K562 (cell line): ENCODE results near the gene KIF5A. TPM values are rescaled to one million over a fixed set of nuclear protein-coding genes. Genes with fewer than 3 reads are reported as not detected.
A peak's percentile ranks its signal among the peaks of the same experiment; 100 is the strongest.

ENCODE experiments used
- CBFA2T3 ChIP-seq: fragments of 450-650 bp; IDR thresholded peaks from 2 replicates; pipeline ENCODE4 v1.6.1; 2017
- CBFB ChIP-seq: sonication (generic); formaldehyde crosslinking; IDR thresholded peaks from 2 replicates; pipeline ENCODE4 v1.4.0; 2020; ENCODE audit warnings: mild to moderate bottlenecking, missing genetic modification reagents
- CLOCK ChIP-seq: fragments of 250-450 bp; sonication (Bioruptor Pico); IDR thresholded peaks from 2 replicates; pipeline ENCODE4 v1.4.0; 2020; ENCODE audit warnings: mild to moderate bottlenecking, moderate library complexity, borderline replicate concordance
- CREBBP ChIP-seq: IDR thresholded peaks from one replicate; pipeline ENCODE4 v1.6.1; 2012; ENCODE audit warnings: low read depth, mild to moderate bottlenecking, control low read depth, inconsistent platforms, low read length
- KDM2B ChIP-seq: fragments of 250-450 bp; sonication (Bioruptor Pico); IDR thresholded peaks from 2 replicates; pipeline ENCODE4 v1.8.0; 2021; ENCODE audit warnings: mild to moderate bottlenecking, moderate library complexity
- LEF1 ChIP-seq: fragments of 450-650 bp; IDR thresholded peaks from 2 replicates; pipeline ENCODE4 v1.6.1; 2016; ENCODE audit warnings: mild to moderate bottlenecking
- MCM7 ChIP-seq, 2 experiments: fragments of 450-650 bp; IDR thresholded peaks; 2 replicates each; pipeline ENCODE4 v1.6.1; 2016 to 2018
- MLLT1 ChIP-seq, 2 experiments: fragments of 450-650 bp; IDR thresholded peaks; 2 replicates each; pipeline ENCODE4 v1.6.1; 2016
- MTA1 ChIP-seq: fragments of 450-650 bp; IDR thresholded peaks from 2 replicates; pipeline ENCODE4 v1.6.1; 2017; ENCODE audit warnings: borderline replicate concordance
- NFIC ChIP-seq: fragments of 450-650 bp; IDR thresholded peaks from 2 replicates; pipeline ENCODE4 v1.6.1; 2017; ENCODE audit warnings: mild to moderate bottlenecking, inconsistent platforms
- PHTF2 ChIP-seq: fragments of 250-450 bp; sonication (Bioruptor Pico); IDR thresholded peaks from 2 replicates; pipeline ENCODE4 v1.5.0; 2021; ENCODE audit warnings: mild to moderate bottlenecking
- PTRF ChIP-seq: fragments of 450-650 bp; IDR thresholded peaks from 2 replicates; pipeline ENCODE4 v1.6.1; 2016; ENCODE audit warnings: mild to moderate bottlenecking, missing genetic modification characterization, missing compliant biosample characterization
- SIX5 ChIP-seq, 2 experiments: IDR thresholded peaks; 2 replicates each; pipeline ENCODE4 v1.6.1; 2011; ENCODE audit warnings: low read length in 2 of 2, borderline replicate concordance in 1 of 2, low read depth in 1 of 2, mild to moderate bottlenecking in 1 of 2, moderate library complexity in 1 of 2; ENCODE audit not compliant: insufficient read depth in 1 of 2
- SREBF1 ChIP-seq: fragments of 150-350 bp; IDR thresholded peaks from 2 replicates; pipeline ENCODE4 v1.6.1; 2014; ENCODE audit warnings: antibody characterized with exemption, low read depth, low read length, borderline replicate concordance
- SRF ChIP-seq, 2 experiments: fragments of 250-450, 450-650 bp in 1 of 2; sonication (Bioruptor Pico) in 1 of 2; sonication (generic) in 1 of 2; formaldehyde crosslinking; IDR thresholded peaks; 2 replicates each; pipeline versions ENCODE4 v1.5.0 to v1.5.1; 2020 to 2022; ENCODE audit warnings: mild to moderate bottlenecking in 1 of 2, missing genetic modification reagents in 1 of 2
- ZBTB1 ChIP-seq: sonication (generic); formaldehyde crosslinking; IDR thresholded peaks from 2 replicates; pipeline ENCODE4 v1.8.1; 2023; ENCODE audit warnings: missing genetic modification reagents, low read depth, mild to moderate bottlenecking, borderline replicate concordance
- ZZZ3 ChIP-seq: fragments of 450-650 bp; IDR thresholded peaks from 2 replicates; pipeline ENCODE4 v1.6.1; 2016; ENCODE audit warnings: antibody characterized with exemption, mild to moderate bottlenecking, moderate library complexity
- polyA plus RNA-seq, 8 experiments: library from polyadenylated mRNA; depleted of rRNA in 4 of 8; stranded (reverse) in 5 of 8; unstranded in 3 of 8; fragments of >200 nt; fragmentation: Nextera tagmentation in 2 of 8; fragmentation: Illumina TruSeq in 1 of 8; extraction: Ambion mirVana in 2 of 8; extraction: Trizol in 1 of 8; gene quantifications; 2 replicates each; pipeline versions ENCODE4 v1.2.1 to v1.2.3, GENCODE V29; 2011 to 2014; ENCODE audit warnings: inconsistent platforms in 1 of 8, missing spikeins in 1 of 8
- total RNA-seq, 7 experiments: library from RNA; depleted of rRNA in 6 of 7; stranded (reverse); fragments of >200 nt in 6 of 7; fragmentation: Illumina TruSeq in 2 of 7; extraction: Trizol in 2 of 7; gene quantifications; 2 replicates each; pipeline versions ENCODE4 v1.2.1 to v1.2.3, GENCODE V29; 2011 to 2021; ENCODE audit warnings: low replicate concordance in 1 of 7
- TF ChIP-seq, protein P1 (sequence below): fragments of 450-650 bp; formaldehyde crosslinking; IDR thresholded peaks from 2 replicates; pipeline ENCODE4 v1.4.0; 2020; ENCODE audit warnings: mild to moderate bottlenecking, moderate library complexity
- TF ChIP-seq, protein P2 (sequence below): sonication (generic); formaldehyde crosslinking; IDR thresholded peaks from 2 replicates; pipeline ENCODE4 v1.8.0; 2022; ENCODE audit warnings: missing genetic modification reagents, mild to moderate bottlenecking, borderline replicate concordance

The KIF5A gene
- total and polyA plus RNA-seq, 9 of the 15 experiments (the other 6 are each of a cell fraction or from before 2014, with no cell fraction given): 3.4 to 17.7 (median 8.0) TPM

DNA sequence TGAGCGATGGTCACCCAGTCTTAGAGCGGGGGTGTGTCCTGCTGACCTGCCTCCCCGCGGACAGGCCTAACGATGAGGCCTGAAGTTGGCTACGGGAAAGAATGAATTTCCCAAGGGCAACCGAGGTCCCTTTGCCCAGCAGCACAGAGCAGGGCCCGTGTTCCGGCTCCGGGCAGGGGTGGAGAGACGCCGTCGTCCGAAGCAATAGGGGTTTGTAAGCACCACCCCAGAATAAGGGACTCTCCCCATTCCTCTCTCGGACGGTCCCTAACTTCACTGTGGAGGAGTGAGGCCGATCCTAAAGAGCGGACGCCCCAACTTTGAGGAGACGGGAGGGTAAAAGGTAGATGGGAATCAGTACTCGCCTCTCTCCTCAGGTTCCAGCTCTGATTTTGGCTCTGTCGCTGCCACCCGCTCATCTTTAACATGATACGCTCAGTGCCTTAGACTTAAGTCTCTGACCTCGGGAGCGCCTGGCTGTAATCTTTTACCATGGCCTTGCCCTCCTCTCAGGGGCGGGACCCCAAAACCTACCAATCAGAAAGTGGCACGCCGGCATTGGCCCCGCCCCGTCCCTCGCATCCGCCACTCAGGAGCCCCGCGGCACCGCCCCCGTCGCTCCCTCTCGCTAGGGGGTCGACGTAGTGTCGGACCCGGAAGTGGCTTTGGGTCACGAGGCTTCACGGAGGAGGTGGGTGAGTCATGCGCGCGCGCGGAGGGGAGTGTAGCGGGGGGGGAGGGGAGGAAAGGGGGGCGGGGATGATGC lies 29.6 kb upstream of the KIF5A start, which contains the start of gene DDIT3 (continued):
- TF ChIP-seq MLLT1 (IDR thresholded peaks at IDR 0.05) (peak; percentile 97 to 98), CLOCK (CRISPR knock-in tag) (no peak), KDM2B (CRISPR knock-in tag) (no peak), LEF1 (no peak), CBFB (CRISPR knock-in tag) (no peak), CREBBP (no peak), PHTF2 (peak; percentile 86; the same call in 1 of the 2 replicates), PTRF (no peak), ZBTB1 (CRISPR knock-in tag) (peak; percentile 62; the same call in 1 of the 2 replicates), CBFA2T3 (no peak), SRF (CRISPR knock-in tag; IDR thresholded peaks at IDR 0.05) (peak in 1 of 2 experiments; percentile 49; a peak in 1 of 4 replicates), MTA1 (no peak), NFIC (peak; percentile 70), ZZZ3 (no peak), MCM7 (IDR thresholded peaks at IDR 0.05) (no peak), SIX5 (IDR thresholded peaks at IDR 0.05; ENCODE audit: borderline replicate concordance in 1 of 2, insufficient read depth in 1 of 2, low read depth in 1 of 2, low read length in 2 of 2) (no peak), SREBF1 (0 out of 2 replicates have a peak, but pooled peaks have one; percentile 37)
- TF ChIP-seq, protein P1, sequence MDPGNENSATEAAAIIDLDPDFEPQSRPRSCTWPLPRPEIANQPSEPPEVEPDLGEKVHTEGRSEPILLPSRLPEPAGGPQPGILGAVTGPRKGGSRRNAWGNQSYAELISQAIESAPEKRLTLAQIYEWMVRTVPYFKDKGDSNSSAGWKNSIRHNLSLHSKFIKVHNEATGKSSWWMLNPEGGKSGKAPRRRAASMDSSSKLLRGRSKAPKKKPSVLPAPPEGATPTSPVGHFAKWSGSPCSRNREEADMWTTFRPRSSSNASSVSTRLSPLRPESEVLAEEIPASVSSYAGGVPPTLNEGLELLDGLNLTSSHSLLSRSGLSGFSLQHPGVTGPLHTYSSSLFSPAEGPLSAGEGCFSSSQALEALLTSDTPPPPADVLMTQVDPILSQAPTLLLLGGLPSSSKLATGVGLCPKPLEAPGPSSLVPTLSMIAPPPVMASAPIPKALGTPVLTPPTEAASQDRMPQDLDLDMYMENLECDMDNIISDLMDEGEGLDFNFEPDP (CRISPR knock-in tag): 0 out of 2 replicates have a peak, but pooled peaks have one; percentile 5
- TF ChIP-seq, protein P2, sequence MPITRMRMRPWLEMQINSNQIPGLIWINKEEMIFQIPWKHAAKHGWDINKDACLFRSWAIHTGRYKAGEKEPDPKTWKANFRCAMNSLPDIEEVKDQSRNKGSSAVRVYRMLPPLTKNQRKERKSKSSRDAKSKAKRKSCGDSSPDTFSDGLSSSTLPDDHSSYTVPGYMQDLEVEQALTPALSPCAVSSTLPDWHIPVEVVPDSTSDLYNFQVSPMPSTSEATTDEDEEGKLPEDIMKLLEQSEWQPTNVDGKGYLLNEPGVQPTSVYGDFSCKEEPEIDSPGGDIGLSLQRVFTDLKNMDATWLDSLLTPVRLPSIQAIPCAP (CRISPR knock-in tag): 0 out of 2 replicates have a peak, but pooled peaks have one; percentile 22
